ENCODE results near the gene DENND4B.

Gene DENND4B

GRCh38 chr1:153968408-153968807, 21.9 kb upstream of the DENND4B start:
- DNase-seq, result no peak
- TF ChIP-seq CTCF (IDR thresholded peaks at IDR 0.05), result no peak
- Histone ChIP-seq H3K36me3 (peaks cover 0 to 13% (median under 1%) of the 10 kb centered on the region in 3 donors), H3K27ac (peak overlapping the region; percentile 78 to 88), H3K4me1 (peaks cover 0 to 43% (median 27%) of the 10 kb centered on the region in 4 donors), H3K27me3 (no peaks in the 10 kb centered on the region), H3K9me3 (no peaks in the 10 kb centered on the region), H3K4me3 (peak overlapping the region; percentile 62)
- intact Hi-C loops (cut with DNase I; ENCODE audit: low total_unique reads), result no loop called here

- DNase-seq, result peak; percentile 48 to 75
- Histone ChIP-seq H3K4me1 (peaks cover 0 to 44% (median 27%) of the 10 kb centered on the region in 4 donors), H3K27me3 (no peaks in the 10 kb centered on the region), H3K27ac (peak overlapping the region; percentile 78 to 88), H3K4me3 (peak overlapping the region; percentile 62), H3K9me3 (no peaks in the 10 kb centered on the region), H3K36me3 (peaks cover 0 to 8% (median 0%) of the 10 kb centered on the region in 3 donors)
- intact Hi-C loops (cut with DNase I; ENCODE audit: low total_unique reads), result no loop called here
- no peak for TF ChIP-seq CTCF (IDR thresholded peaks at IDR 0.05)
Measured at GRCh38 chr1:153968000-153968363, 21.5 kb upstream of the DENND4B start.

- no peaks in the 10 kb centered on the region for H3K27me3 ChIP-seq
- peak; percentile 94 to 96 for DNase-seq
- H3K4me1 ChIP-seq, result peaks cover 0 to 50% (median 31%) of the 10 kb centered on the region in 4 donors
- peaks cover 0 to 2% (median 0%) of the 10 kb centered on the region in 3 donors for H3K36me3 ChIP-seq
- intact Hi-C loops (cut with DNase I; ENCODE audit: low total_unique reads), result no loop called here
- peak within 1 kb of the TSS; percentile 78 to 88 for H3K27ac ChIP-seq
- no peaks in the 10 kb centered on the region for H3K9me3 ChIP-seq
- peak within 1 kb of the TSS; percentile 62 for H3K4me3 ChIP-seq
- peak; percentile 17 to 37 for TF ChIP-seq CTCF (IDR thresholded peaks at IDR 0.05)
Measured at GRCh38 chr1:153967107-153967999, 20.8 kb upstream of the DENND4B start, which contains the start of gene CREB3L4. TSS of gene CREB3L4 (plus strand) at chr1:153967902. CDS start at chr1:153968526, 624 bp downstream.

- Histone ChIP-seq H3K9me3 (no peaks in the 10 kb centered on the region), H3K27ac (peak overlapping the region; percentile 89 to 95), H3K36me3 (peaks cover 0 to 16% (median 12%) of the 10 kb centered on the region in 3 donors), H3K4me3 (peak overlapping the region; percentile 71 to 72), H3K4me1 (peaks cover 0 to 62% (median 50%) of the 10 kb centered on the region in 4 donors), H3K27me3 (no peaks in the 10 kb centered on the region)
- no peak for TF ChIP-seq CTCF (IDR thresholded peaks at IDR 0.05)
- DNase-seq, result no peak
- intact Hi-C loops (cut with DNase I; ENCODE audit: low total_unique reads), result no loop called here
Measured at GRCh38 chr1:153963850-153964331, 17.4 kb upstream of the DENND4B start.

GRCh38 chr1:153963030-153963849, 16.7 kb upstream of the DENND4B start, which contains the start of gene SLC39A1:
TSS of gene SLC39A1 (minus strand) at chr1:153963537. CDS start at chr1:153962715, 822 bp downstream.
- intact Hi-C loops (cut with DNase I; ENCODE audit: low total_unique reads), result no loop called here
- TF ChIP-seq CTCF (IDR thresholded peaks at IDR 0.05), result no peak
- H3K36me3 ChIP-seq, result peaks cover 0 to 16% (median 12%) of the 10 kb centered on the region in 3 donors

More at GRCh38 chr1:153963030-153963849, 16.7 kb upstream of the DENND4B start, which contains the start of gene SLC39A1:
- H3K4me3 ChIP-seq, result peak within 1 kb of the TSS; percentile 71 to 72
- peaks cover 0 to 58% (median 48%) of the 10 kb centered on the region in 4 donors for H3K4me1 ChIP-seq
- DNase-seq, result peak; percentile 99 to 100
- H3K27ac ChIP-seq, result peak within 1 kb of the TSS; percentile 89 to 95
- H3K27me3 ChIP-seq, result no peaks in the 10 kb centered on the region
- H3K9me3 ChIP-seq, result no peaks in the 10 kb centered on the region

All from tibial artery (tissue), 4 donors.